ENCODE data around the gene CCDC59.
"Not testable (repeated sequence)": the region's sequence is repeated elsewhere in the genome, so short reads cannot be mapped to it uniquely, and the experiment has no call there.

Gene CCDC59, protein sequence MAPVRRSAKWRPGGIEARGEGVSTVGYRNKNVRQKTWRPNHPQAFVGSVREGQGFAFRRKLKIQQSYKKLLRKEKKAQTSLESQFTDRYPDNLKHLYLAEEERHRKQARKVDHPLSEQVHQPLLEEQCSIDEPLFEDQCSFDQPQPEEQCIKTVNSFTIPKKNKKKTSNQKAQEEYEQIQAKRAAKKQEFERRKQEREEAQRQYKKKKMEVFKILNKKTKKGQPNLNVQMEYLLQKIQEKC

DNA sequence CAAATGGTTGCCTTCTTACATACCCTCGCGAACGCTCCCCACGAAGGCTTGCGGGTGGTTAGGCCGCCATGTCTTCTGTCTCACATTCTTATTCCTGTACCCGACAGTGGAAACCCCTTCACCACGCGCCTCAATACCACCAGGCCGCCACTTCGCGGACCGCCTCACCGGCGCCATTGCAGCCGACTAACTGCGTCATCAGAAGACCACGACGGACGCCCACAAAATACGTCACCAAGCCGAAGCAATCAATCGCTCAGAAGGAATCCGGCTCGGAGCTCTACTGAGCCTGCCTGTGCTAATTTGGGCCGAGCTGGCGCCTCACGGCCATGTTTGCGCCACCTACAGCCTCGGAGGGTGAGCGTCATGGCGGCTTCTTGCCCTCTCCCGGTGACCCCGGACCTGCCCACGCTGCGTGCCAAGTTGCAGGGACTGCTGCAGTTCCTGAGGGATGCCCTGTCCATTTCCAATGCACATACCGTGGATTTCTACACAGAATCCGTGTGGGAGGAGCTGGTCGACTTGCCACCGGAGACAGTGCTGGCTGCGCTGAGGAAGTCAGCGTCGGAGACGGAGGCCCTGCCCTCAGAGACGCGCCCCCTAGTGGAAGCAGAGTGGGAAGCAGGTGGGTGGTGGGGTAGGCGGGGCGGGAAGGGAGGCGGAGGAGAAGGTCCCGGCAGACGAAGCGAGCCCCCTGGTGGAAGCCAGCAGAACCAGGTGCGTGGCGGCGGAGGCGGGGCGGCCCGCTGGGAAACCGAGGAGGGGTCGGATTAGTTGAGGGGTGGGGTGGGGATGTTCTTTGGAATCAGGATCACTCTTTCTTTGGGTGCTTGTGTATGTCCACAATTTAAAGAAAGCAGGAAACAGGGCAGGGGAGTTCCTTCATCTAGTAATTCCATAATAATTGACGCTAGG lies at the start of gene CCDC59, which contains the start of gene METTL25:
TSS of gene CCDC59 (minus strand) at position 188 of the 915 bp plus-strand sequence. CDS start at position 177, 11 bp downstream.
TSS of gene METTL25 (plus strand) at position 330 of the 915 bp plus-strand sequence. CDS start at position 367, 37 bp downstream.
- peak; percentile 90 to 100 (median 99) for DNase-seq

DNA sequence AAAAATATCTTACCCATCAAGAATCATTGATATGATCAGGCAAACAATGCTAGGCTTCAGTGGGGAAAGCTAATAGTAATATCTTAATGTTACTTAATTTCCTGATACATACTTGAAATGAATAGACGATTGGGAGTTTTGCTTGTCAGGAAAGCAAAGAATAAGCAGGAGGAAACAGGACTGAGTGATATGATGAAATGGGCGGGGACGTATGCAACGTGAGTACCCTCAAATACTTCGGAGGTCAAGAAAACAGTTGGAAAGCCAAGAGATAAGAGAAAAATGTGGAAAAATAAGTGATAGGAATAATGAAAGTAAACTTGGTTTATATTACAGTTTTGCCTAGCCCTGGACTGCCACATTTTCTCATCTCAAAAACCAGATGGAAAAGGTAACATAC lies 49.3 kb upstream of the CCDC59 start:
- no peak for DNase-seq

DNA sequence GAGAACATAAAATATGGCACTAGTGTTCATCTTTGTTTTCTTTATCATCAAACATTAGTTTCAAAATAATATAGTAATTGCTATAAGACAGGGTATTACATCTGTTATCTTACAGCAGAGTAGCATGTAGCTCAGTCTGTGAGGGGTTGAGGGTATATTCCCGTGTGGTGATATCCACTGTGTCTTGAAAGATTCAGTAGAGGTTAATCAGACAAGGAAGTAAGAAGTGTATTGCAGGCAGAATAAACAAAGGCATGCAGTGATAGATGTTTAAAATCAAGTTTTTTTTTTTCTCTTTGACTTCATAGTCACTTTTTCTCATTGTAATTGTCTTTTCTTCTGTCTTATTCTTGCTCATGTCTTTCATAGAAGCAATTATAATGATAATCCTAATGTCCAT lies 48.5 kb upstream of the CCDC59 start:
- DNase-seq, result no peak

DNA sequence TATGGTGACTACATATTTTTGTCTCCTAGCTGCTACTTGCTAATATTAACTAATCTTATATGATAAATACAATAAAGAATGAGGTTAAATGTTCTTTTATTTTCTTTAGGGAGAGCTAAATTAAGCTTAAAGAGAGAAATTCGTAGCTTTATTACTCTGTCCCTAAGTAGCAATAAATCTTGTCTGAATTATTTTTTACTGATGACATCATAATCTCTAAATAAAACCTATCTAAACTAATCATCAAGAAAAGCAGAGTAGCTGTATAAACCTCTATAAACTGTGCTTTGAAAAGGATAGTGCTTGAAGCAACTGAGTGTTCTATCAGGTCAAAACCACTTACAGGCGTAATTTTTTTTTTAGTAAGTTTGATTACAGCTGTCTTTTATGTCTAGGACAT lies 42.6 kb upstream of the CCDC59 start:
- DNase-seq, result no peak

DNA sequence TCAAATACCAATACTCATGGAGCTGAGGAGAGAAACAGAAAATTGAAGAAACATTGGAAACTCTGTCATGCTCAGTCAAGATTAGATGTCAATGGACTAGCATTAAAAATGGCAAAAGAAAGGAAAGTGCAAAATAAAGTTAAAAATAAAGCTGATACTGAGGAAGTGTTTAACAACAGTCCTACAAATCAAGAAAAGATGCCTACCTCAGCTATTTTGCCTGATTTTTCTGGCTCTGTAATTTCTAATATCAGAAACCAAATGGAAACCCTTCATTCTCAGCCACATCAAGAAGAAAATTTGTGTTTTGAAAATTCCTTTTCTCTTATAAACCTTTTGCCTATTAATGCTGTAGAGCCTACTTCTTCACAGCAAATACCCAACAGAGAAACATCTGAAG lies 40.7 kb upstream of the CCDC59 start:
- DNase-seq, result no peak

DNA sequence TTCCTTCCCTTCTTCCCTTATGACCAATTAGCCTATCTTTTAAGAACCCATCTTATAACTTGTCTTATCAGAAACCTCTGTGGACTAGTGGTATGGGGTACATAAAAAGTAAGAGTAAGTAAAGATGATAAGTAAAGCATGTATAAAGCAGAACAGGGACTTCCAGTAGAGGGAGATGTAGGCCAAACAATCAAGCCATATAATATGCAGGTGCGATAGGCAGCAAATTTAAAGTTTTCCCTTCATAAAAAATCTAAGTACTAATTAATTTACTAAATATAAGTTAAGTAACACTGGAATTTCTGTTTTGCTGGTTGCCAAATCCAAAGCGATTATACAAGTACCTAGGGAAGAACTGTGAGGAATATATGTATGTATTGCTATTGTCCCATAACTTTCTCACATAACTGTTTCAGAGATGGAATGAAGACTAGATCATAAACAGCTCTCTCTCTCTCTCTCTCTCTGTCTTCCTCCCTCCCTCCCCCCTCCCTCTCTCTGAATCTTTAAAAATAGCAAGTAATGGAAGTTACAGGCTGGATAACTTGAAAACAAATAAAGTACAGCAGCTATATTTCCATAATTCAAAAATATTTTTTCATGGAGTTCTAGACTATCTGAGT lies 25.9 kb upstream of the CCDC59 start:
- DNase-seq, result no peak

DNA sequence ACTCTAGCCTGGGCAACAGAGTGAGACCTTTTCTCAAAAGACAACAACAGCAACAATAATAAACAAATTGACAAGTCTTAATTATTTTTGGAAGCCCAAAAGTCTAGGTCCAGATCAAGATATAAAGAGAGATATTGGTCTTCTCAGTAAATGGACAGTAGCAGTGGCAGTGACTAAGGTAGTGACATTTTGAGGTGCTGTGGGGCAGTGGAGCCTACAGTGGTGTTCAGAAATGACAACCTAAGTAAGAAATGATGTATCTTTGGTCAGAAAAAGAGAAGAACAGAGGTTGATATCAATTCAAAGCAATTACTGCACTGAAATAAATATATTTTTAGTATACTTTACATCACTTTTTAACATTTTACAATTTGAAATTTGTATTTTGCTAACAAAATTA lies 20.8 kb upstream of the CCDC59 start:
- DNase-seq, result no peak

DNA sequence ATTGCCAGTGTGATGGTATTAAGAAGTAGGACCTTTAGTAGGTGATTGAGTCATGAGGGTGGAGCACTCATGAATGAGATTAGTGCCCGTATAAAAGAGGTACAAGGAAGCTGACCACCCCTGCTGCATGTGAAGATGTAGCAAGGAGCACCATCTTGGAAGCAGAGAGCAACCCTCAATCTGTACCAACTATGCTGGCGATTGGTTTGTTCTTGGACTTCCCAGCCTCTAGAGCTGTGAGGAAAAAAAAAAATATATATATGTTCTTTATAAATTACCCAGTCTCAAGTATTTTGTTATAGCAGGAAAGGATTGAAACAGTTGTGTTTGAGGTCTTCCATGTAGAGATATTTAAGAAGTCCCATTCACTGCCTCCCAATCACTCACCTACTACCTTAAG lies 17.0 kb upstream of the CCDC59 start:
- no peak for DNase-seq

DNA sequence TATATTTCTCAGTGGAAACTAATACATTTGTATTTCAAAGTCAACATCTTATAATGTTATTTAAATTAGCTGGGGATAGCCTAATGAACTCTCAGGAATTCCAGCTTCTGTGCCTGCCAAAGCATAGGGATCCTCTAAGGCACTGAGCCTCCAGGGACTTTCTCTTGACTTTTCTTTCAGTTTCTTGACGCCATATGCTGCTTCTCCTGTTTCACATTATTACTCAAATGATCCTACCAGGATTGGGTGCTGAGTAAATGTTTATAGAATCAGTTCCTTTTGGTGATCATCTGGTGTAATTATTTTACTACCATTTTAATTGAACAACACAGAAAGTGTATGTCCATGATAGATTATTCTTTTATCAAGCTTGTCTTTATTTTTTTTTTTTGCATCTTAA lies 8.0 kb upstream of the CCDC59 start:
- no peak for DNase-seq

DNA sequence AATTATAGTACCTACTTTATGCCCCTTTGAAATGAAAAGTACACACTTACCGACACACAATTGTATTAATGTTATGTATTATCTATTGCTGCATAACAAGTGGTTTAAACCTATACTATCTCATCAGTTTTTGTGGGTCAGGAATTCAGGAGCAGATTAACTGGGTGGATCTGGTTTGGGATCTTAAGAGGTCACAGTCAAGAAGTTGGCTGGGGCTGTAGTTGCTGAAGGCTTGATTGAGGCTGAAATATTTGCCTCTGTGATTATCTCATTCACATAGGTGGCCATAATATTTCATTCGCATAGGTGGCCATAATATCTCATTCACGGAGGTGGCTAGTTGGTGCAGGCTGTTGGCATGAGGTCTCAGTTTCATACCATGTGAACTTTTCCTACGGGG lies 5.8 kb upstream of the CCDC59 start:
- DNase-seq, result no peak

DNA sequence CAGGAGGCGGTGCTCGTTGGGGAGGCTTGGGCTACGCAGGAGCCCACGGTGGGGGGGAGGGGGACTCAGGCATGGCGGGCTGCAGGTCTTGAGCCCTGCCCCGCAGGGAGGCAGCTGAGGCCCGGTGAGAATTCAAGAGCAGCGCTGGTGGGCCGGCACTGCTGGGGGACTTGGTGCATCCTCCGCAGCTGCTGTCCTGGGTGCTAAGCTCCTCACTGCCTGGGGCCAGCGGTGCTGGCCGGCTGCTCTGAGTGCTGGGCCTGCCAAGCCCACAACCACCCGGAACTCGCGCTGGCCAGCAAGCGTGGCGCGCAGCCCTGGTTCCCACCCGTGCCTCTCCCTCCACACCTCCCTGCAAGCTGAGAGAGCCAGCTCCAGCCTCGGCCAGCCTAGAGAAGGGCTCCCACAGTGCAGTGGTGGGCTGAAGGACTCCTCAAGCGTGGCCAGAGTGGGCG lies 3.3 kb upstream of the CCDC59 start:
- DNase-seq, result no peak

DNA sequence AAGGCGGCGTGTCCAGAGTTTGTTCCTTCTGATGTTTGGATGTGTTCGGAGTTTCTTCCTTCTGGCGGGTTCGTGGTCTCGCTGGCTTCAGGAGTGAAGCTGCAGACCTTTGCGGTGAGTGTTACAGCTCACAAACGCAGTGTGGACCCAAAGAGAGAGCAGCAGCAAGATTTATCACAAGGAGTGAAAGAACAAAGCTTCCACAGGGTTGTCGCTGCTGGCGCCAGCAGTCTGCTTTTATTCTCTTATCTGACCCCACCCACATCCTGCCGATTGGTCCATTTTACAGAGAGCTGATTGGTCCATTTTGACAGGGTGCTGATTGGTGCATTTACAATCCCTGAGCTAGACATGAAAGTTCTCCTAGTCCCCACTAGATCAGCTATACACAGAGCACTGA lies 2.6 kb upstream of the CCDC59 start:
- DNase-seq, result not testable (repeated sequence)

DNA sequence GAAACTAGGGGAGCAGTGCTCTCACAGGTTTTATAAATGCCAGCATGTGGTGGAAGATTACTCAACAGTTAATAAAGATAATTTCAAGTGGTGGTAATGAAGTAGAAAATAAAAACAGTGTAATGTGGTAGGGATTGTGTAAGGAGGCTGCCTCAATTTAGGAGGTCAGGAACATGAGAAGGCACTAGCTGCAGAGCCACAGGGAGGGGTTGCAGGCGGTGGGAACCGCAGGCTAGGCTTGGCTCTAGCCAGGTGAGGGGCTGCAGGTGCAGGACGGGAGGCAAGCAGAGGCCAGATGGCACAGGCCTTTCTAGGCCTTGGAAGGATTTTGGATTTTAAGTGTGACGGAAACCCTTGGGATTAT lies 910 bp upstream of the CCDC59 start:
- DNase-seq, result peak in 6 of 14 donors; percentile 3 to 67 (median 14)

DNA sequence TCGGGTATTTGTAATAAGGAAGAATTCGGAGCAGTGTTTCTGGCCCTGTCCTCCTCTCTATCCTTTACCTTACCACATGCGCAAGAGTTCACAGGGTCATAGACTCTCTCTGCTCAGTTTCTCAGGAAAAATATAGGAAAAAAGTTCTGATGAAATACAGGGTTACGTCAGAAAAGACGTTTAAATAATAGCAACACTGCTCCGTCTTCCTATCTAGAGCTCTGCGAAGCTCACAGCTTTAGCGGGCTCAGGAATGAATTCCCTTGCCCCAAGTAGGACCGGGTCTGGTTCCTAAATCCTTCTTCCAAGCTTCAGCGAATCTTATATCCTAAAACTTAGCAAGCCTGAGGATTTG lies 365 bp downstream of the CCDC59 start:
- DNase-seq, result no peak

DNA sequence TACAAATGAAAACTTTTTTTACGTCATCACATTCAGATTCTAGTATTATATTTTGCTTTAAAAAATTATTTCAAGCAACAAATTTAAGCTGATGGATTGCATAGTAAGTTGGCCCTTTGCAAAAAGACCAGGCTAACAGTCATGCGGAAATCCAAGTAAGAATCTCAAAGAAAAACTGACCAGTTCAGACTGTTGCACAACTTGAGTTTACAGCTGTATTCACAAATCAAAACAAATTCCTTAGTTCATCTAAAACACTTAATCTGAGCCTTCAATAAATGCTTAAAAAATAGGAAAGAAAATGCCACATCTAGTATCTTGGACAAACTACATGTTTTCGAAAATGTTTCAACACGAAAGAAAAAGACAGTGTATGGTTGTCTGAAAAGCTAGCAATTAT lies 847 bp downstream of the CCDC59 start:
- no peak for DNase-seq

DNA sequence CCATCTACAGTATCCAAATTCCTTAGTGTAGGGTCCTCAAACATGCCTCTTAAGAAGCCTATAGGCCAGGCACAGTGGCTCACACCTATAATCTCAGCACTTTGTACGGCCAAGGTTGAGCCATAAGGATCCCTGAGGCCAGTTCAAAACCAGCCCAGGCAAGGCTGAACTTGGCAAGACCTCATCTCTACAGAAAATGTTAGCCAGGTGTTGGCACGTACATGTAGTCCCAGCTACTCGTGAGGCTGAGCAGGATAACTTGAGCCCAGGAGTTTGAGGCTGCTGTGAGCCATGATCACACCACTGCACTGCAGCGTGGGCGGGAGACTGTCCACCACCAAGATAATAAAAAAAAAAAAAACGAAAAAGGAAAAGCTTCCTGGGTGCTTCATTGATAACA lies 6.8 kb downstream of the CCDC59 start:
- DNase-seq, result no peak

DNA sequence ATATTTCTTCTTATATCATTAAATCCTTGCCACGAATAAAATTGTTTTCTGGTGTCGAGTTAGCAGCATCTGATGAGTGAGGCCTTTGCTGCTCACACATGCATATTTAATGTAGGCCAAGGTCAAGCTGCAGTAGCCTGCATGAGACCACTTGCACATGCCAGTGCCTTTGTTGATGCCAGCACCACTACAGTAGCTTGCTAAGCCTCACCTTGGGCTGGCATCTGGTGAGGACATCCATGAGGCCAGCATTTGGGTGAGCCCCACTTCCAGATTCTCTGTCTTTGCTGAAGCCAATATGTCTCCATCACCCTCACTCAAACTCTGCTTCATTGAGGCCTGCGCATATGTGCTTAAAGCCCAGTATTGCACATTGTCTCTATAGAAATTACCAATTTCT lies 8.0 kb downstream of the CCDC59 start:
- no peak for DNase-seq

DNA sequence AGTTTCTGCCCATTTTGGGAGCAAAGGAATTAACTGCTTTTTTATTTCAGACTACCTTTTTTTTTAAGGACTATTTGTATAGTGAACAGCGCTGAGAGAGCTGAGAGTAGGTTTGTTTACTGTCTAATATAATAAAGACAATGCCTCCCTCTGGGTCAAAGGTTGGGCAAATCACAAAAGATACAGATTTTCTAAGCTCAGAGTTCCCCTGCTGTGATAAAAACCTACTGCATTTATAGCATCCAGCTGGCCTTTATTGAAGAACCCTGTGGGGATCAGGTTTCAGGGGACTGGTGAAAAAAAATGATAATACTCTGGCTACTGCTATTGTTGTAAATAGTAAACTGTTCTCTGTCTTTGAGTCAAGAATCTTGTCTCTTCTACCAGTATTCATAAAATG lies 28.7 kb downstream of the CCDC59 start:
- no peak for DNase-seq

DNA sequence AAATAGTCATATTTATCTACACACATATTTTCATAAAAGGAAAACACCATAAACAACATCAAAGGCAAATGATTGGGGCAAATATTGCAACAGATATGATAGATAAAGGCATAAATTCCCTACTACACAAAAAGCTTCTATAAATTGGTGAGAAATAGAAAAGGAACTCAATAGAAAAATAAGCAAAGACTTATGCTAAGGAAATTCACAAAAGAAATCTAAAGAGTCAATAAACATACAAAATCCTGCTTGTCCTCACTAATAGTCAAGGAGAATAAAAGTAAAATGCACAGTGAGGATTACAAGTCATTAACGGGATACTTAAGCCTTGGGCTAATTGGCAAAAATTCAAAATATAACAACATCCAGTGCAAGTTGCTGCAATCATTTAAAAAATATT lies 30.3 kb downstream of the CCDC59 start:
- DNase-seq, result no peak

DNA sequence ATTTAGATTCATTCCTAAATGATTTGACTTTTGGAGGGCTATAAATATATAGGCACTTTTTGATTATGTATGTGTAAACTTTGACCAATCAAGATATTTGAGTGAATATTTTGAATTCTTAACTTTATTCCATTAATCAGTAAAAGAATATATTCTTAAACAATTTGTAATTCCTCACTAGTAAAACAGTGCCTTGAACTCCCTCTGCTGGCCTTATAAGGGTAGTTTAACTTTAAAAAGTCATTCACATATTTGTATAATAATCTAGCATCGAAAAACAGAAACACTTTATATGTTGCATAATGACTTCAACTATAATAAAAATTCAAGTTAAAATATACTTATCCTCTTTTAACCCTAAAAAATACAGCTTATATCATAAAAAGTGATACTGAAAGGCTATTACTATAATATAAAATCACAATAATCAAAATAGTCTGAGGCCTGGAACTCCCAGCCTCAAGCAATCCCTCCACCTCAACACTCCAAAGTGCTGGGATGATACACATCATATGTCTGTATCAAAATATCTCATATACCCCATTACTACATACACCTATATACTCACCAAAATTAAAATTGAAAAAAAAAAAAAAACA lies 31.2 kb downstream of the CCDC59 start:
- no peak for DNase-seq

DNA sequence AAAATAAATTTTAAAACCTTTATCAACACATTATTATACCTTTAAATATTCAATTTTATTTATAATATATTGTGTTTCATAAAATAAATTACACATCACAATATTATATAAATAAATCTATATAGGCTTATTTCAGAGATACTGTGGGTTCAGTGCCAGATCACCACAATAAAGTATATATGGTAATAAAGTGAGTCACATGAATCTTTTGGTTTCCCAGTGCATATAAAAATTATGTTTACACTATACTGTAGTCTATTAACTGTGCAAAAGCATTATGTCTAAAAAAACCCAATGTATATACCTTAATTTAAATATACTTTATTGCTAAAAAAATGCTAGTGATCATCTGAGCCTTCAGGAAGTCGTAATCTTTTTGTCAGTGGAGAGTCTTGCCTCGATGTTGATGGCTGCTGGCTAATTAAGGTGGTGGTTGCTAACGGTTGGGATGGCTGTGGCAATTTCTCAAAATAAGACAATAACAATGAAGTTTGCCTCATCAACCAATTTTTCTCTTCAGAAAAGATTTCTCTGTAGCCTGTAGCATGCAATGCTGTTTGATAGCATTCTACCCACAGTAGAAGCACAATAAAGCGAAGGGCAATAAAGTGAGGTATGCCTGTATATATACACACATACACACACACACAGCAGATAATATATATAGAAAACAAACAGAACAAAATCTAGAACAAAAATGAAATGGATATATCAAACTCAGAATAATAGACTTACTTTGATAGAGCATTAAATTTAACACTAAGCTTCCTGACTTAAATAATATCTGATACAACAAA lies 32.4 kb downstream of the CCDC59 start:
- no peak for DNase-seq

DNA sequence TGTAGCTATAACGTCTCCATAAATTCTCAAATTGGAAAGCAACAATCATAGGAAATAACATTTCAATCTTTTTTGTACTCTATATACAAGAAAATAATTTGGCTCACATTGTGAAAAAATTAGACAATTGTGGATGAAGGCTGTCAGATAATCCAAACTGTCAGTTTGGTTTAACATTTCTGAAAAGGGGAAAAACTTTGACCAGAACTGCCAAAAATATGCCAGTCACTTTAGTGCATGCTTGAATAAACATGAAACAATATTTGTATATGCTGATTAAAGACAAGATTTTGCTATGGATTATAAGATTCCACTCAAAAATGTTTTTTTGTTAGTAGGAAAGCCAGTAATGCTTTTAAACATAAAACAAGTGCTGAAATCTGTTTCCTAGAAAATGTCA lies 38.9 kb downstream of the CCDC59 start:
- DNase-seq, result no peak

Data from C1 segment of cervical spinal cord (tissue), 14 donors.